Omental fat pad (tissue), 4 donors: ENCODE measurements around the gene DSC1. TPM values are rescaled to one million over a fixed set of nuclear protein-coding genes. Genes with fewer than 3 reads are reported as not detected.

Source experiments
- ATAC-seq: fragments of 150-250 bp; one replicate; pipeline ENCODE4 v1.9.1; 2016; ENCODE audit warnings: mild to moderate bottlenecking, moderate library complexity; ENCODE audit not compliant: low FRiP score
- DNase-seq: peaks from one replicate; pipeline ENCODE4 v3.0.0-alpha.2; 2019; ENCODE audit warnings: low spot score
- CTCF ChIP-seq, 3 donors: fragments of 450-650 bp; IDR thresholded peaks; one replicate each; pipeline ENCODE4 v1.5.1; 2016 to 2017; ENCODE audit warnings: antibody characterized with exemption in 3 of 3, mild to moderate bottlenecking in 3 of 3, moderate library complexity in 2 of 3
- total RNA-seq, 4 donors: library from RNA; depleted of rRNA; stranded (reverse); fragments of >200 nt; gene quantifications; one replicate each; pipeline ENCODE4 v1.1.0, GENCODE V29; 2016

DSC1 gene
- total RNA-seq, 4 donors from 2014 or later = 0.09 TPM; not detected in 3

GRCh38 chr18:31205273-31205672 is 42.6 kb upstream of the DSC1 start:
- no peak for ATAC-seq
- no peak for TF ChIP-seq CTCF (IDR thresholded peaks at IDR 0.05)
- DNase-seq = no peak

DNA sequence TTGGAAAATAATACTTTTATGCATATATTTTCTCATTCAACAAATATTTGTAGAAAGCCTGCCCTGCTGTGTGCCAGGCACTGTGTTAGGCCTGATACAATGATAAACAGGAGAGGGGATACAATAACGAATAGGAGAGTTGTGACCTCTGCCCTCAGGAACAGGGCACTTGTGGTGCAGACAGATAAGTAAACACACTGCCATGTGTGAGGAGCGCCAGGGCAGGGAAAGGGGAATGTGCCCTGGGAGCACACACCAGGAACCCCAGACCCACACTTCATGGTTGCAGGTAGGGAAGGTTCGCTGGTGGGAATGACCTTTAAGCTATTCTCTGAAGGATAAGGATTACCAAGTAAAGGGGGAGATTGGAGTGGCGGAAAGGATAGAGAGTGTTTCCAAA is 42.2 kb upstream of the DSC1 start:
- ATAC-seq (no peak), DNase-seq (no peak)
- no peak for TF ChIP-seq CTCF (IDR thresholded peaks at IDR 0.05)

DNA sequence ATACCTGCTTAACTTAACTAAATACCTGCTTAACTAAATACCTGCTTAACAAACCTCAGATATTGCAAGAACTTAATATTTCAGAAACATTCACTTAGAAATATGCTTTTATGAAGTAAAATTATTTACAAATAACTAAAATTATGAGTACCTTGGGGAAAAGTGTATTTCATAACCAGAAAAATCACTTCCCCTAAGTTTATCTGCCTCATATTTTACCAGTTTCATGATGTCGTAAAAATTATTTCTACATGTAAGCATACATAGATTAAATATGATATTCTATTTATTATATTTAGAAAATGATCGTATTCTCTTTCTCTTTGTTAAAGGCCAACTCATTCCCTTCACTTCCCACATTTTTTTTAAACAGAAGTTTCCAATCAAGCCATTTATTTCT is 41.5 kb upstream of the DSC1 start:
- ATAC-seq (no peak), DNase-seq (no peak)
- TF ChIP-seq CTCF (IDR thresholded peaks at IDR 0.05) = no peak

DNA sequence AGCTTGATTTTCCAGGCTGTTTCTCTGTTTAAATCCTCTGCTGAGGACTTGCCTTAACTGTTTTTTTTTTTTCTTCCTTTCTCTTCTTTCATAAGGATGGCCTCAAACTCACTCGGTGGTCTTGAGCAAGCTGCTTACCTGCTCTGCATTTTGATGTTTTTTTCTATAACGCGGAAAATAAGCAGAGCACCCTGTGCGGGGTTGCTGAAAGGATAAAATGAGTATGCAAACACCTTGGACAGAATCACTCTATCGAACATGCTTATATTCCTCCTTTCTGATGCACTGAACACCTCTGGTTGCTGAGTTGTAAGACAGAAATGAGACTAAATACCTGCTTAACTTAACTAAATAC is 41.1 kb upstream of the DSC1 start:
- ATAC-seq (no peak), DNase-seq (no peak)
- TF ChIP-seq CTCF (IDR thresholded peaks at IDR 0.05) = no peak

DNA sequence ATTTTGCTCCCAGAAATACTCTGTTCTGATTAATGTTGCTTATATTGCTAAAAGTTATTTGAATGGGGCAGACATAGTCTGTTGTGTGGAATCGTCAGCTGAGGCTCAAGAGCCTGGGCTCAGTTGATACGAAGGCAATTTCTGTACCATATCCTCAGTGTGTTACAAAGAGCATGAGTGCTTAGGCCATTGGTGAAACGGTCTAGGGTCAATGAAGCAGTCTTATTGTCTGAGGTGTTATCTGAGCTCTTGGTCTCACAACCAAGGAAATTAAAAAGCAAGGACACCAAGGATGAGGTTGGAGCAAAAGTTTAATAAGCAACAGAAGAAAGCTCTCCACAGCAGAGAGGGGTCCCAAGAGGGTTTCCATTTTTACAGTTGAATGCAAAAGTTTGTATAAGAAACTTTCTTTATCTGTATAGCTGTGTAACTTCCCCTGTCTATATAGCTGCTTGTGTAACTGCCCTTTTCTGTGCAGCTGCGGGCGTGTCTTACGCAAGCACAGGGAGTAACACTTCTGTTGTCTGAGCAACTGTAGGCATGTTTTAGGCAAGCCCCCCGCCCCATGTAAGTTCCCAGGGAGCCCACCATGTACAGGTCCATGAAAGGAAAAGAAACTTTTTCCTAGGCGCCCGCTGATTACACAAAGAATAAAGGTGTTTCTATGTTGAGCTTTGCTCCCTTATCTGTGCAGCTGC is 40.6 kb upstream of the DSC1 start:
- TF ChIP-seq CTCF (IDR thresholded peaks at IDR 0.05) = no peak
- DNase-seq (no peak), ATAC-seq (no peak)

DNA sequence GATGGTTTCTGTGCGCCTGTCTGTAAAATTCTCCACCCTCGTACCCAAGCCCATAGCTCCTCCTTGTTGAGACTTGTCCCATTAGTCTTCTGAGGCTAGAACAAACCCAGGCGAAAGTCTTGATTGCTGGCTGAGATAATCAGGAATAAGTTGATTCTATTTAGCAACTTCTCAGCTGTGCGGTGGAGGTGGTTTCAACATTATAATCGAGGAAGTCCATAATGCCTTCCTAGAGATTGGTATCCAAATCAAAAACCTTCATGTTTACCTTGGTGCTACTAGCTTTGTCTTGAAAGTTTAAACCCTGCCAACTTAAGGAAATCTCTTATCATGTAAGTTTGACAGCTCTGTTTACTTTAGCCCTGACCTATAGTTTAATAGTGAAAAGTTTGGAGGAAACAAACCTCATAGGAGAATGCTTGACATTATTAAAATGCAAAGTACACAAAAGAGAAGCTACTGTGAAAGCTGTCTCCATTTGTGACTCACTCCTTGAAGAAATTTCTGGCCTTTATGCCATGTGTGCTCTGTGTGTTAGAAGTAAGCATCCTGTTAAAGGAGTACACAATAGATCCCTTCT is 36.6 kb upstream of the DSC1 start:
- ATAC-seq (no peak), DNase-seq (no peak)
- no peak for TF ChIP-seq CTCF (IDR thresholded peaks at IDR 0.05)

DNA sequence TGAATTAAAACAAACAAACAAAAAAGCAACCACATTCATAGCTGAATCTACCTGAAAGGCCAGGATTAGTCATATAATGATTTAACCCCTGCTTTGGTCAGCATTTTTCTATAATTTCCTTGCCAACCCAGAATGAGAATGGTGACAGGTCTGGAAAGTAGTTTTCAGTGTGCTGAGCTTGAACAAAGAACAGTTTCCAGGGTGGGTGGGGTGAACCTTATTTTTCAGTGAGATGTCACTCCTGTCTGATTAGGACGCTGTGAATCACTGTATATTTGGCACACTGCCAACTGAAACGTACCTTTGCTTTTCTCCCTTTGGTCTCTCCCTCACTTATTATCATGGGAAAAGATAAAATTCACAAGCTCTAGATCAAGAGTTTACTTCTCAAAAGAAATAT is 35.0 kb upstream of the DSC1 start:
- no peak for TF ChIP-seq CTCF (IDR thresholded peaks at IDR 0.05)
- no peak for ATAC-seq

More for the DNA sequence above, 35.0 kb upstream of the DSC1 start:
- no peak for DNase-seq
